Fibroblast of upper back skin (primary cell): ENCODE results near the gene LRRC45.

Source experiments
- DNase-seq: peaks from one replicate; pipeline ENCODE4 v3.0.0-alpha.2; 2013

The LRRC45 gene

GRCh38 chr17:82020572-82021106 is 2.5 kb upstream of the LRRC45 start:
- DNase-seq: no peak

GRCh38 chr17:82021107-82021899 is 1.8 kb upstream of the LRRC45 start:
- DNase-seq: peak; percentile 64

GRCh38 chr17:82021900-82022309 is 1.2 kb upstream of the LRRC45 start:
- no peak for DNase-seq

- DNase-seq: no peak
These were observed 660 bp upstream of the LRRC45 start, which contains the start of gene CENPX for GRCh38 chr17:82022310-82022980. Gene CENPX, minus strand, starts transcription at chr17:82022878. Its CDS starts 17 bp downstream, at chr17:82022861.

- no peak for DNase-seq
These were observed 539 bp downstream of the LRRC45 start for GRCh38 chr17:82023447-82024241.

- DNase-seq: no peak
These were observed 1.8 kb downstream of the LRRC45 start for GRCh38 chr17:82024859-82025258.

DNA sequence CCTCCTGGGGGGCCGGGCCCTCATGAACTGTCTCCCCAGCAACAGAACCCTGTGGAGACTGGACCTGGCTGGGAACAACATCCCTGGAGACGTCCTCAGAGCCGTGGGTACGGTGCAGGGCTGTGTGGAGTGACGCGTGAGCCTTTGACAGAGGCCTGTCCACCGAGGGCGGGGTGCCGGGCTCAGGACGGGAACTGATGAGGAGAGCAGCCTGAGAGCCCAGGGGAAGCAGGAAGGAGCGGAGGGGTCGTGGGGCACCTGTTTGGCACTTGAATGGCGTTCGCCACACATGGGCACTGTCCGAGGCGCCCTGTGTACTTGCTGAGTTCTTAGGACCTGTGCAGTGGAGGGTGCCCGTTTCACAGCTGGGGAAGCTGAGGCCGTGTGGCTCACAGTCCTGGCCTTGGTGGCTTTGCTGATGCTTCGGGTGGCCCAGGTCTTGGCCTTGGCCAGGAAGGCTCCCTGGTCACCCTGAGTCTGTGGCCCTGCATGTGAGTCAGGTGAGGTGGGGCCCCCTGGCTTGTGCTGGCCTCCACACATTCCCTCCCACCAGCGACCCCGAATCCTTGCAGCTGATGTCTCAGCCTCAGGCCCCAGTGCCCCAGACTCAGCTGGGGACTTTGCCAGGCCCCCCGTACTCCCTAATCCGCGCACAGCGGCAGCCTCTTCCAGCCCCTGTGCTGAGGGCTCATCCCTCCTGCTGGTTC is 2.4 kb downstream of the LRRC45 start:
- no peak for DNase-seq

DNA sequence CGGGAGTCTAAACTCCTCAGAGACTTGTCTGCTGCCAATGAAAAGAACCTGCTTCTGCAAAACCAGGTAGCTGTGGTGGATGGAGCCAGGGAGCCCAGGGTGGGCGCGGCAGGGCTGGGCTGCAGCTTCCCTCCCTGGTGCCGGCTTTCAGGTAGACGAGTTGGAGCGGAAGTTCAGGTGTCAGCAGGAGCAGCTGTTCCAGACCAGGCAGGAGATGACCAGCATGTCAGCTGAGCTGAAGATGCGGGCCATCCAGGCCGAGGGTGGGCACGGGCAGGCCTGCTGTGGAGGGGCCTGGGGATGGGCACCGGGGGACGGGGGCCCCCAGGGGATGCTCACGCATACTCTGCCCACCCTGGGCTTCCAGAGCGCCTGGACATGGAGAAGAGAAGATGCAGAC is 5.1 kb downstream of the LRRC45 start:
- no peak for DNase-seq

DNA sequence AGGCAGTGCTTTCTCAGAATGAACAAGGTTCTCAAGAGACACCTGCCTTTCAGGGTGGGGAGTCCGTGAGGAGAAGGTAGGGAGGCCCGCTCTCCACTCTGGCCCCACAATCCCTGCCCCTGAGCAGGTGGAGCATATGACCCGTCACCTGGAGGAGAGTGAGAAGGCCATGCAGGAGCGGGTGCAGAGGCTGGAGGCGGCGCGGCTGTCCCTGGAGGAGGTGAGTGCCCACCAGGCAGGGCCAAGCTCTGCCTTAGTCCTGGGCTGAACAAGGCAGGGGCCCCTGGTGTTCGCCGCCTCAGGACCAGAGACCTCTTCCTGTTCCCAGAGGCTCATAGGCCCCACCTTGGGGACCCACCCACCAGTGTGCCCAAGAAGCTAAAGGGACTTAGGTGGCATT is 5.9 kb downstream of the LRRC45 start:
- DNase-seq: no peak

GRCh38 chr17:82029391-82029790 is 6.3 kb downstream of the LRRC45 start:
- DNase-seq: no peak

DNA sequence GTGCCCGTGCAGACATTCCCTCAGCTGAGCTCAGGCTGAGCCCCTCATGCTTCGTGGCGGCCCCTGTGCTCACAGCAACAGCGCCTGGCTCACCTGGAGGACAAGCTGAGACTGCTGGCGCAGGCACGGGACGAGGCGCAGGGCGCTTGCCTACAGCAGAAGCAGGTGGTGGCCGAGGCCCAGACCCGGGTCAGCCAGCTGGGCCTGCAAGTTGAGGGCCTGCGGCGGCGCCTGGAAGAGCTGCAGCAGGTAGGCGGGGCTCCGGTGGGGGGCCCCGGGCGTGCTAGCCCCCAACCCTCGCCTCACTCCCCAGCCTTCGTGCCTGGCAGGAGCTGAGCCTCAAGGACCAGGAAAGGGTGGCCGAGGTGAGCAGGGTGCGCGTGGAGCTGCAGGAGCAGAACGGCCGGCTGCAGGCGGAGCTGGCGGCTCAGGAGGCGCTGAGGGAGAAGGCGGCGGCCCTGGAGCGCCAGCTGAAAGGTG is 6.9 kb downstream of the LRRC45 start:
- DNase-seq: no peak

GRCh38 chr17:82030470-82031302 is 7.6 kb downstream of the LRRC45 start:
- peak; percentile 69 for DNase-seq

- DNase-seq: no peak
These were observed 8.3 kb downstream of the LRRC45 start, which contains the start of gene RAC3 for GRCh38 chr17:82031303-82031884. Gene RAC3, plus strand, starts transcription at chr17:82031678. Its CDS starts 84 bp downstream, at chr17:82031762.

GRCh38 chr17:82031885-82032627 is 9.0 kb downstream of the LRRC45 start:
- DNase-seq: no peak

GRCh38 chr17:82033359-82034085 is 10.4 kb downstream of the LRRC45 start:
- no peak for DNase-seq

DNA sequence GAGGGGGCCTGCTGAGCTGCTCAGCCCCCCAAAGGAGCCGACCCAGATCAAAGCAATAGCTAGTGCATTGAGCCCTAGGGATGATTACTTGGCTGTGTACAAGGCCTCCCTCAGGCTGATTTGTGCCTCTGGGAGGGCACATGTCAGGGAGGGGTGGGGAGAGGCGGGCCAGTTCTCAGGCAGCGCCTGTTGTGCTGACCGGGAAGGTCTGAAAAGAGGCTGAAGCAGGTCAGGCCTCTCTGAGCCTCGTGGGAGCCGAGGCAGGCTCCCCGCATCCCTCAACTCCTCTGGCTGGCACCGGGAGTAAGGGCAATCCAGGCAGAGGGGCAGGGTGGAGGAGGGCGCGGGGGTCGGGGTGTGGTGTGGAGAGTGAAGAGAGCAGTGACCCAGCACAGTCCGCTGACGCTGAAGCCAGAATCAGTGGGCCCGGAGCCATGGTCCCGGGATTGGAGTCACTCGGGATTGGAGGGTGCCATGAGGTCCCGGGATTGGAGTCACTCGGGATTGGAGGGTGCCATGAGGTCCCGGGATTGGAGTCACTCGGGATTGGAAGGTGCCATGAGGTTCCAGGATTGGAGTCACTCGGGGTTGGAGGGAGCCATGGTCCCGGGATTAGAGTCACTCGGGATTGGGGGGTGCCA is 11.4 kb downstream of the LRRC45 start:
- no peak for DNase-seq

GRCh38 chr17:82035488-82035887 is 12.4 kb downstream of the LRRC45 start:
- DNase-seq: no peak

DNA sequence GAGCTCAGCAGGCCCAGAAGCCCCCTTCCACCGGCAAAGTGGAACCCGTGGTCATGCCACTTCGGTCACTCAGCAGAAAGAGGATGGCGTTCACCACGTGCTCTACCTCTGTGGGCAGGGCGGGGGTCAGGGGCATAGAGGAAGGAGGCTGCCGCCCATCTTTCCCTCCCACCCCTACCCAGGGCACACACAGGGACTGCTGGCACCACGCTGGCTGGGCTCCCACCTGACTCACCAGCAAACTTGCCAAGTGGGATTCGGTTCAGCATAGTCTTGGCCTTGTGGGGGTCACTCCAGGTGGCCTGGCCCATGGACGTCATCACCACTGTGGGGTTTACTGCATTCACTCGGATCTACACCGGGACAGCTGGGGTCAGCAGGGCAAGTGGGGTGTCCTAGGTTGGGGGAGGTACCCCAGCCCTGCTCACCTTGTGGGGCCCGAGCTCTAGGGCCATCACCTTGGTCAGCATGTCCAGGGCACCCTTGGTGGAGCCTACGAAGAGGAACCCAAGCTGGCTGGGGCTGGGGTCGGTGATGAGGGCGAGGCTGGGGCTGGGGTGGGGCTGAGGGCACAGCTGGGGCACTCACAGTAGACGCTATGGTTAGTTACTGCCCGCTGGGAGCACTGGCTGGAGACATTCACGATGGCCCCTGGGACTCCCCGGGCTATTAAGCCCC is 13.0 kb downstream of the LRRC45 start:
- no peak for DNase-seq
